Measurements from ENCODE around the gene MTAP. TPM values are rescaled to one million over a fixed set of nuclear protein-coding genes. Genes with fewer than 3 reads are reported as not detected.

Gene MTAP
- total and polyA plus RNA-seq, 9 of the 15 experiments (the other 6 are each of a cell fraction or from before 2014, with no cell fraction given), result 0.07 TPM; not detected in 8

- ChIA-PET CTCF (ENCODE audit: low intra/inter-chr PET ratio) (no interaction called here), POLR2A (no interaction called here)
- in situ Hi-C loops (cut with MboI), result no loop called here
- no peaks in the 10 kb centered on the region for H4K20me1 ChIP-seq (replicated peaks; ENCODE audit: control insufficient read depth, insufficient read depth, low read length)
- no peaks in the 10 kb centered on the region for H3K36me3 ChIP-seq (ENCODE audit: control insufficient read depth, insufficient read depth, low read length)
- intact Hi-C loops (cut with micrococcal nuclease), result no loop called here
- H2AFZ ChIP-seq (ENCODE audit: low read depth, low read length), result no peak overlapping the region
- H3K4me1 ChIP-seq (replicated peaks in 1 of 2; ENCODE audit: control insufficient read depth in 2 of 2, insufficient read depth in 2 of 2, low read length in 2 of 2), result no peaks in the 10 kb centered on the region
- no peak overlapping the region for H3K27ac ChIP-seq (ENCODE audit: extremely low read depth, low read depth, low read length)
- no CpG with 5 or more reads among the region's 4 CpGs for WGBS (ENCODE audit: insufficient coverage, low coverage, missing lambda C conversion rate)
- no TSS peak for BruUV-seq (replicated peaks)
- no peak overlapping the region for H3K4me3 ChIP-seq
- H3K79me2 ChIP-seq (ENCODE audit: control insufficient read depth, insufficient read depth, low read length), result no peaks in the 10 kb centered on the region
- H3K9me3 ChIP-seq (replicated peaks; ENCODE audit: control insufficient read depth, insufficient read depth, low read depth, low read length), result no peaks in the 10 kb centered on the region
- TF ChIP-seq NFATC3 (IDR thresholded peaks at IDR 0.05), result no peak
- TF ChIP-seq PHB2 (IDR thresholded peaks at IDR 0.05; ENCODE audit: low read depth), result no peak
- no peak for TF ChIP-seq BRCA1 (IDR thresholded peaks at IDR 0.05)
- TF ChIP-seq BRCA1 (CRISPR knock-in tag; IDR thresholded peaks at IDR 0.05), result no peak
- no peak for TF ChIP-seq ZC3H11A (IDR thresholded peaks at IDR 0.05; ENCODE audit: low read depth, low read length)
- TF ChIP-seq SMAD1 (IDR thresholded peaks at IDR 0.05; ENCODE audit: low read depth, low read length, partially characterized antibody), result no peak
- no peak for FAIRE-seq
- no peak for ATAC-seq
- DNase-seq (ENCODE audit: extremely low read depth in 1 of 4, low spot score in 3 of 4), result no peak
- H3K9ac ChIP-seq (ENCODE audit: insufficient read depth in 1 of 2, low read depth in 2 of 2, low read length in 2 of 2), result no peak overlapping the region
- H3K9me1 ChIP-seq (ENCODE audit: control insufficient read depth, insufficient read depth, low read length), result no peaks in the 10 kb centered on the region
- H3K4me2 ChIP-seq (ENCODE audit: insufficient read depth, low read length), result no peak overlapping the region
- H3K27me3 ChIP-seq (ENCODE audit: control insufficient read depth in 2 of 2, insufficient read depth in 2 of 2, low read length in 2 of 2), result no peaks in the 10 kb centered on the region
Observed at GRCh38 chr9:21906213-21906612, 103.8 kb downstream of the MTAP start.

DNA sequence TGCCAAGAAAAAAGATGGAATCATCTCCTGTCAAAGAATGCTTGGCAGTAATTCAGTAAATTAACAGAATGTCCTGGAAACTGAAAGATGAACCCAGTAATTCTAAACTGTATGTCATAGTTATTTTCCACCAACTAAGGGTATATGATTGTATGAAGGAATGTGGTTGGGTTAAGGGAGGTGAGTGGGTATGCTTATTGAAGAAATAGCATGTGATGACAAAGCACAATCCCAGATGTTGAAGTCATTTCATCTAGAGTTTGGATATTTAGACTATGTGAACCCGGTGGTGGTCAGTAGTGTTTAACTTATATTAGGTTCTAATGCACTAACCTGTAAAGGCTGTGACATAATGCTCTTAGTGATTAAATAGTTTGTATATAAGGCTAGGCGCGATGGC, 104.4 kb downstream of the MTAP start:
- H3K79me2 ChIP-seq (ENCODE audit: control insufficient read depth, insufficient read depth, low read length), result no peaks in the 10 kb centered on the region
- no peaks in the 10 kb centered on the region for H3K4me1 ChIP-seq (replicated peaks in 1 of 2; ENCODE audit: control insufficient read depth in 2 of 2, insufficient read depth in 2 of 2, low read length in 2 of 2)
- no peaks in the 10 kb centered on the region for H4K20me1 ChIP-seq (replicated peaks; ENCODE audit: control insufficient read depth, insufficient read depth, low read length)
- no peaks in the 10 kb centered on the region for H3K9me3 ChIP-seq (replicated peaks; ENCODE audit: control insufficient read depth, insufficient read depth, low read depth, low read length)
- ATAC-seq, result no peak
- FAIRE-seq, result no peak
- no peak for DNase-seq (ENCODE audit: extremely low read depth in 1 of 4, low spot score in 3 of 4)
- TF ChIP-seq SAP30 (IDR thresholded peaks at IDR 0.05; ENCODE audit: borderline replicate concordance, insufficient read depth, low read depth, low read length, poor library complexity, severe bottlenecking), result no peak
- TF ChIP-seq, protein P1, sequence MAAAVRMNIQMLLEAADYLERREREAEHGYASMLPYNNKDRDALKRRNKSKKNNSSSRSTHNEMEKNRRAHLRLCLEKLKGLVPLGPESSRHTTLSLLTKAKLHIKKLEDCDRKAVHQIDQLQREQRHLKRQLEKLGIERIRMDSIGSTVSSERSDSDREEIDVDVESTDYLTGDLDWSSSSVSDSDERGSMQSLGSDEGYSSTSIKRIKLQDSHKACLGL (CRISPR knock-in tag; IDR thresholded peaks at IDR 0.05; ENCODE audit: borderline replicate concordance, poor library complexity, severe bottlenecking), result no peak
- no peak for TF ChIP-seq ZNF76 (CRISPR knock-in tag; IDR thresholded peaks at IDR 0.05; ENCODE audit: borderline replicate concordance)
- no peak for TF ChIP-seq ATF3 (IDR thresholded peaks at IDR 0.05)
- TF ChIP-seq ATF3 (CRISPR knock-in tag; conservative IDR thresholded peaks at IDR 0.05), result no peak
- no peak for TF ChIP-seq ZNF224 (CRISPR knock-in tag; IDR thresholded peaks at IDR 0.05)
- no peak for TF ChIP-seq KLF13 (tag; IDR thresholded peaks at IDR 0.05; ENCODE audit: borderline replicate concordance, low read depth)
- TF ChIP-seq KHSRP (IDR thresholded peaks at IDR 0.05), result no peak
- TF ChIP-seq RAD21 (CRISPR knock-in tag; conservative IDR thresholded peaks at IDR 0.05 in 1 of 2, IDR thresholded peaks at IDR 0.05 in 1 of 2), result no peak
- H3K36me3 ChIP-seq (ENCODE audit: control insufficient read depth, insufficient read depth, low read length), result no peaks in the 10 kb centered on the region
- no peak overlapping the region for H3K9ac ChIP-seq (ENCODE audit: insufficient read depth in 1 of 2, low read depth in 2 of 2, low read length in 2 of 2)
- no CpG with 5 or more reads among the region's 3 CpGs for WGBS (ENCODE audit: insufficient coverage, low coverage, missing lambda C conversion rate)
- no peaks in the 10 kb centered on the region for H3K27me3 ChIP-seq (ENCODE audit: control insufficient read depth in 2 of 2, insufficient read depth in 2 of 2, low read length in 2 of 2)
- intact Hi-C loops (cut with micrococcal nuclease) (no loop called here), in situ Hi-C loops (cut with MboI) (no loop called here)
- POLR2A ChIA-PET, result no interaction called here
- H3K9me1 ChIP-seq (ENCODE audit: control insufficient read depth, insufficient read depth, low read length), result no peaks in the 10 kb centered on the region
- no TSS peak for BruUV-seq (replicated peaks)
- CTCF ChIA-PET (ENCODE audit: low intra/inter-chr PET ratio), result no interaction called here
- H3K4me3 ChIP-seq, result no peak overlapping the region
- no peak overlapping the region for H2AFZ ChIP-seq (ENCODE audit: low read depth, low read length)
- H3K4me2 ChIP-seq (ENCODE audit: insufficient read depth, low read length), result no peak overlapping the region
- H3K27ac ChIP-seq (ENCODE audit: extremely low read depth, low read depth, low read length), result no peak overlapping the region
